Iris pigment epithelial cell (primary cell): Measurements from ENCODE around the gene LZTS2.

ENCODE experiments used
- DNase-seq: peaks from one replicate; pipeline ENCODE4 v3.0.0-alpha.2; 2011; ENCODE audit warnings: low read depth

The LZTS2 gene

GRCh38 chr10:101054351-101054750 lies 54.7 kb downstream of the LZTS2 start:
- DNase-seq: no peak

DNA sequence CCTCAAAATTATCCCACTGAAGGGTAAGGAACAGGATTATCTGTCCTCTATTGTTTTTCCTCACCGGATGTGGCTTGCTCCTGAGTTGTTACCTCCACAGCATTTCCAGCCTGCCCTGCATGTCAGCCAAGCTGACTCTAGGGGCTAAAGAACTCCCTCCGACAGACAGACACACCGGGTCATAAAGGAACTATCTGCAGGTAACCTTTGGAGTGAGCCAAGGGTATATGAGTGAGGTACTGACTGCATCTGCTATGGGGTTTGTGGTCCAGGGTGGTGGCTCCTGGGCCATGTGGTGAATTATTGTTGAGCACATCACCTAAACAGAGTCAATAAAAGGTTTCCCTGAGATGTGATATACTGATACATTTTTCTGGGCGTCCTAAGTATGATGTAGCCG lies 55.3 kb downstream of the LZTS2 start:
- DNase-seq: no peak

DNA sequence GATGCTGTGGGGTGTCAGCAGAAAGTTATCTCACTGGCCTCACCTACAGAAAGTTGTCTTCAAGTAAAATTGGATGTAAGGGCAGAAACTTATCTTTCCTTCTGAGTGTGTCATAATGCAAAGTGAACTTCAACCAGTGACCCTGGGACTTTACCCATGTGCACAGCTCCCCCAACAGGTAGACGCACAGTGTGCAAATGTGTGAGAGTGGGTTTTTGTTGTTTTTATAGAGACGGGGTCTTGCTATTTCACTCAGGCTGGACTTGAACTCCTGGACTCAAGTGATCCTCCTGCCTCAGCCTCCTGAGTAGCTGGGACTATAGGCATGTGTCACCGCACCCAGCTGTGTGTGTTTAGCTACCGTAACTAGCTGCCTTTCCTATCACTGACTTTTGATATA lies 55.8 kb downstream of the LZTS2 start:
- no peak for DNase-seq

GRCh38 chr10:101056365-101057151 lies 57.0 kb downstream of the LZTS2 start:
- DNase-seq: no peak
